ENCODE data around the gene CHST11. TPM values are rescaled to one million over a fixed set of nuclear protein-coding genes. Genes with fewer than 3 reads are reported as not detected.

CHST11 gene
- total and polyA plus RNA-seq, 7 donors = 0.60 to 22.8 (median 10.0) TPM

- Histone ChIP-seq H3K9me3 (no peaks in the 10 kb centered on the region), H3K27me3 (no peaks in the 10 kb centered on the region), H3K4me3 (no peak overlapping the region), H3K27ac (no peak overlapping the region), H3K36me3 (no peaks in the 10 kb centered on the region), H3K4me1 (no peaks in the 10 kb centered on the region)
- intact Hi-C loops (cut with DNase I) = no loop called here
- 90 to 92% methylated on average over 2 of the region's 2 CpGs for WGBS, 2 donors
- no peak for TF ChIP-seq POLR2AphosphoS5 (IDR thresholded peaks at IDR 0.05)
- TF ChIP-seq CTCF (IDR thresholded peaks at IDR 0.05) = no peak
- no peak for TF ChIP-seq EP300 (IDR thresholded peaks at IDR 0.05)
- no peak for TF ChIP-seq POLR2A (IDR thresholded peaks at IDR 0.05)
- DNase-seq = no peak
Observed at GRCh38 chr12:104419717-104420116, 37.0 kb upstream of the CHST11 start.

DNA sequence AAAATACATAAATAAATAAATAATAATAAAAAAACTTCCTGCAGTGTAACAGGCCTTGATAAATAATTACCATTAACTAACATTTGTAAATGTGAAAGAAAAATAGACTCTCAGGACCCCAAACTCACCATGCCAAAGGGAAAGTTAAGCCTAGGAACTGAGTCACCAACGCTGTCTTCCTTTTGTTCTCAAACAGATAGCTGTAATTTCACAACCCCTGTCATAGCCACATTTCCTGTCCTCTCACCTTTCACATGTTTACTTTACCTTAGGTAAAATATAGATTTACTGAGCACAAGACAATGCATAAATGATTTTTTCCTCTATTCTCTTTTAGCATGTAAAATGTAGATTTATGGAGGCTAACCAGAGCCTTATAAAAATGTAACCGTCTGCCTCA lies 35.9 kb upstream of the CHST11 start:
- no peak for DNase-seq
- WGBS, 2 donors = 45 to 53% methylated on average over 2 of the region's 2 CpGs
- no peaks in the 10 kb centered on the region for H3K4me1 ChIP-seq
- intact Hi-C loops (cut with DNase I) = no loop called here
- H3K36me3 ChIP-seq = no peaks in the 10 kb centered on the region
- H3K27me3 ChIP-seq = no peaks in the 10 kb centered on the region
- H3K27ac ChIP-seq = no peak overlapping the region
- no peak overlapping the region for H3K4me3 ChIP-seq
- TF ChIP-seq CTCF (IDR thresholded peaks at IDR 0.05) (no peak), POLR2AphosphoS5 (IDR thresholded peaks at IDR 0.05) (no peak), EP300 (IDR thresholded peaks at IDR 0.05) (no peak), POLR2A (IDR thresholded peaks at IDR 0.05) (no peak)
- H3K9me3 ChIP-seq = no peaks in the 10 kb centered on the region

DNA sequence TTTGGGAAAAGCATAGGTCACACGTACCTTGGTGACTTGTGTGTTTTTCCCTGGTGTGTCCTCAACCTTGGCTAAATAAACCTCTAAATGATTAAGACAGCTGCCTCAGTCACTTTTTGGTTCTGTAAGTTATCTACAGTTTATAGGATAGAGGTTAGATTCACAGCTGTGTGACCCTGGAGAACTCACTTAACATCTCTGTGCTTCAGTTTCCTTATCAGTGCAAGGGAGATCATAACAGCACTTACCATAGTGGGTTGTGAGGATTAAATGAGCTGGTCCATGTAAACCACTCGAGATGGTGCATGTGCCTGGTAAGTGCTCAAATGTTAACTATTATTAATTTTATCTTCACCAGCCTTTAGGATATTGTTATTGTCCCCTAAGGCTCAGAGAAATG lies 35.4 kb upstream of the CHST11 start:
- no peaks in the 10 kb centered on the region for H3K4me1 ChIP-seq
- no peak for TF ChIP-seq EP300 (IDR thresholded peaks at IDR 0.05)
- no peak for TF ChIP-seq POLR2AphosphoS5 (IDR thresholded peaks at IDR 0.05)
- TF ChIP-seq POLR2A (IDR thresholded peaks at IDR 0.05) = no peak
- TF ChIP-seq CTCF (IDR thresholded peaks at IDR 0.05) = no peak
- no peak overlapping the region for H3K27ac ChIP-seq
- intact Hi-C loops (cut with DNase I) = no loop called here
- WGBS, 2 donors = 76 to 82% methylated on average over 2 of the region's 2 CpGs
- no peaks in the 10 kb centered on the region for H3K9me3 ChIP-seq
- H3K4me3 ChIP-seq = no peak overlapping the region
- H3K36me3 ChIP-seq = no peaks in the 10 kb centered on the region
- peak; percentile 0 for DNase-seq
- no peaks in the 10 kb centered on the region for H3K27me3 ChIP-seq

DNA sequence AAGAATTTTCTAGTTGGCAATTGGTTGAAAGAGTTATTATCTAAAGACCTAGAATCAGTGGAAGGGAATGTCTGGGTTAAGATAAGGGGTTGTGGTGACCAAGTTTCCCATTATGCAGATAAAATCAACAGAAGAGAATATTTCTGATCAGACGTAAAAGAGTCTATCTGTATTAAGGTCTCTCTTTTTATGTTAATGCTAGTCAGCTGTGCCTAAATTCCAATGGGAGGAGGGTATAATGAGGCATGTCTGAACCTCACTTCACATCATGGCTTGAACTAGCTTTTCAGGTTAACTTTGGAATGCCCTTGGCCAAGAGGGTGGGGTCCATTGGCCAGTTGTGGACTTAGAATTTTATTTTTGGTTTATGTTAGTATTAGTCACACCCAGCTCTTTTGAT lies 34.3 kb upstream of the CHST11 start:
- Histone ChIP-seq H3K27ac (no peak overlapping the region), H3K4me1 (no peaks in the 10 kb centered on the region), H3K27me3 (no peaks in the 10 kb centered on the region), H3K36me3 (no peaks in the 10 kb centered on the region), H3K9me3 (no peaks in the 10 kb centered on the region), H3K4me3 (no peak overlapping the region)
- DNase-seq = no peak
- TF ChIP-seq CTCF (IDR thresholded peaks at IDR 0.05) = no peak
- TF ChIP-seq POLR2A (IDR thresholded peaks at IDR 0.05) = no peak
- no peak for TF ChIP-seq EP300 (IDR thresholded peaks at IDR 0.05)
- TF ChIP-seq POLR2AphosphoS5 (IDR thresholded peaks at IDR 0.05) = no peak
- 82 to 88% methylated on average over 1 of the region's 1 CpG for WGBS, 2 donors
- intact Hi-C loops (cut with DNase I) = no loop called here

GRCh38 chr12:104423273-104423672 lies 33.5 kb upstream of the CHST11 start:
- 73 to 82% methylated on average over 3 of the region's 3 CpGs for WGBS, 2 donors

More at GRCh38 chr12:104423273-104423672, 33.5 kb upstream of the CHST11 start:
- H3K4me1 ChIP-seq = no peaks in the 10 kb centered on the region
- no peak for DNase-seq
- intact Hi-C loops (cut with DNase I) = no loop called here
- H3K27ac ChIP-seq = no peak overlapping the region
- no peaks in the 10 kb centered on the region for H3K27me3 ChIP-seq
- no peak overlapping the region for H3K4me3 ChIP-seq
- H3K36me3 ChIP-seq = no peaks in the 10 kb centered on the region
- no peaks in the 10 kb centered on the region for H3K9me3 ChIP-seq
- TF ChIP-seq POLR2A (IDR thresholded peaks at IDR 0.05) (no peak), EP300 (IDR thresholded peaks at IDR 0.05) (no peak), POLR2AphosphoS5 (IDR thresholded peaks at IDR 0.05) (no peak), CTCF (IDR thresholded peaks at IDR 0.05) (no peak)

Data from sigmoid colon (tissue), 7 donors.